HCT116 (cell line): ENCODE data around the gene ZNF398.

ENCODE experiments used
- EZH2phosphoT487 ChIP-seq: fragments of 200-600 bp; IDR thresholded peaks from 2 replicates; pipeline ENCODE4 v1.6.1; 2018; ENCODE audit warnings: antibody characterized with exemption, borderline replicate concordance
- TF ChIP-seq, protein P1 (sequence below), 3 experiments: fragments of 200-600 bp in 1 of 3; sonication (generic) in 1 of 3; IDR thresholded peaks in 2 of 3; conservative IDR thresholded peaks in 1 of 3; 2 replicates each; pipeline ENCODE4 v1.5.1; 2012 to 2017; ENCODE audit warnings: low read depth in 2 of 3, low read length in 2 of 3, antibody characterized with exemption in 1 of 3, borderline replicate concordance in 1 of 3, control low read depth in 1 of 3, mild to moderate bottlenecking in 1 of 3, mixed read lengths in 1 of 3, mixed run types in 1 of 3, moderate library complexity in 1 of 3; ENCODE audit not compliant: insufficient read depth in 1 of 3

DNA sequence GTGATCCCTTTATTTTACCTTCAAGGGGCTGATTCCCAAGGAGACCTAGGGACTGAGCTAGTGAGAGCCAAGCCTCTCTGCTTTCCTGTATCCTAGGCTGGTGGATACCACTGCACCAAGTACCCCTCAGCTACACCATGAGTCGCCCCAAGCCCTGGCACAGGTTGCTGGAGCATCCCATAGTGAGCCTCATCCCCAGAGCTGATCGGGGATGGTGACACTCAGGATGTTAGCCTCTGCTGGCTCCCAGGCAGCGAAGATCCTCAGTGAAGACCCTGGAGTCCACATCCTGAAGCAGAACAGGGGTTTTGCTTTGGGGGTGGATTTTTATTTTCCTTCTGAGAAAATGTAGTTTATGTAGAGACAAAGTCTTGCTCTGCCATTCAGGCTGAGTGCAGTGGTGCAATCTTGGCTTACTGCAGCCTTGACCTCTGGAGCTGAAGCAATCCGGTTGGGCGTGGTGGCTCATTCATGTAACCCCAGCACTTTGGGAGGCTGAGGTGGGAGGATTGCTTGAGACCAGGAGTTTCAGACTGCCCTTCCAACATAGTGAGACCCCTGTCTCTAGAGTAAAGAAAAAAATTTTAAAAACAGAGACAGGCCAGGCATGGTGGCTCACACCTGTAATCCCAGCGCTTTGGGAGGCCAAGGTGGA, 79.7 kb downstream of the ZNF398 start:
- TF ChIP-seq EZH2phosphoT487: no peak
- TF ChIP-seq, protein P1, sequence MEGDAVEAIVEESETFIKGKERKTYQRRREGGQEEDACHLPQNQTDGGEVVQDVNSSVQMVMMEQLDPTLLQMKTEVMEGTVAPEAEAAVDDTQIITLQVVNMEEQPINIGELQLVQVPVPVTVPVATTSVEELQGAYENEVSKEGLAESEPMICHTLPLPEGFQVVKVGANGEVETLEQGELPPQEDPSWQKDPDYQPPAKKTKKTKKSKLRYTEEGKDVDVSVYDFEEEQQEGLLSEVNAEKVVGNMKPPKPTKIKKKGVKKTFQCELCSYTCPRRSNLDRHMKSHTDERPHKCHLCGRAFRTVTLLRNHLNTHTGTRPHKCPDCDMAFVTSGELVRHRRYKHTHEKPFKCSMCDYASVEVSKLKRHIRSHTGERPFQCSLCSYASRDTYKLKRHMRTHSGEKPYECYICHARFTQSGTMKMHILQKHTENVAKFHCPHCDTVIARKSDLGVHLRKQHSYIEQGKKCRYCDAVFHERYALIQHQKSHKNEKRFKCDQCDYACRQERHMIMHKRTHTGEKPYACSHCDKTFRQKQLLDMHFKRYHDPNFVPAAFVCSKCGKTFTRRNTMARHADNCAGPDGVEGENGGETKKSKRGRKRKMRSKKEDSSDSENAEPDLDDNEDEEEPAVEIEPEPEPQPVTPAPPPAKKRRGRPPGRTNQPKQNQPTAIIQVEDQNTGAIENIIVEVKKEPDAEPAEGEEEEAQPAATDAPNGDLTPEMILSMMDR (IDR thresholded peaks at IDR 0.05 in 2 of 3, conservative IDR thresholded peaks at IDR 0.05 in 1 of 3; ENCODE audit: borderline replicate concordance in 1 of 3, insufficient read depth in 1 of 3, low read depth in 2 of 3, low read length in 2 of 3): no peak
